HG03103 (cell line): ENCODE measurements around the gene SEPHS2.
A peak's percentile ranks its signal among the peaks of the same experiment; 100 is the strongest.

Experiments used
- ATAC-seq: cut with Tn5 transposase; IDR thresholded peaks from one replicate; pipeline ENCODE4 v1.9.1; 2021; ENCODE audit warnings: low read depth; ENCODE audit not compliant: unreplicated experiment

The SEPHS2 gene

GRCh38 chr16:30430428-30430970 lies 15.2 kb downstream of the SEPHS2 start:
- no peak for ATAC-seq

GRCh38 chr16:30429678-30430427 lies 15.8 kb downstream of the SEPHS2 start, which contains the start of gene DCTPP1:
TSS of gene DCTPP1 (minus strand) at chr16:30430030. CDS start at chr16:30429980, 50 bp downstream.
- peak; percentile 97 for ATAC-seq

GRCh38 chr16:30429418-30429677 lies 16.3 kb downstream of the SEPHS2 start:
- ATAC-seq, result no peak

GRCh38 chr16:30428055-30428454 lies 17.6 kb downstream of the SEPHS2 start:
- ATAC-seq, result no peak

GRCh38 chr16:30421010-30421409 lies 24.7 kb downstream of the SEPHS2 start:
- no peak for ATAC-seq

GRCh38 chr16:30418350-30419181 lies 27.1 kb downstream of the SEPHS2 start:
- ATAC-seq, result no peak

GRCh38 chr16:30417529-30418349 lies 27.9 kb downstream of the SEPHS2 start:
- peak; percentile 78 for ATAC-seq

GRCh38 chr16:30416624-30417528 lies 28.8 kb downstream of the SEPHS2 start:
- ATAC-seq, result no peak

- ATAC-seq, result no peak
These were observed 29.5 kb downstream of the SEPHS2 start for GRCh38 chr16:30416047-30416603.

GRCh38 chr16:30414159-30414558 lies 31.5 kb downstream of the SEPHS2 start:
- no peak for ATAC-seq

- no peak for ATAC-seq
These were observed 32.4 kb downstream of the SEPHS2 start for GRCh38 chr16:30413112-30413806.

- ATAC-seq, result no peak
These were observed 36.3 kb downstream of the SEPHS2 start for GRCh38 chr16:30409125-30410060.

- no peak for ATAC-seq
These were observed 37.7 kb downstream of the SEPHS2 start for GRCh38 chr16:30407804-30408534.

- ATAC-seq, result peak; percentile 62
These were observed 38.4 kb downstream of the SEPHS2 start, which contains the start of gene ZNF771 for GRCh38 chr16:30407102-30407803. TSS of gene ZNF771 (plus strand) at chr16:30407606. CDS start at chr16:30408054, 448 bp downstream.

- ATAC-seq, result no peak
These were observed 38.9 kb downstream of the SEPHS2 start for GRCh38 chr16:30406795-30407101.

- no peak for ATAC-seq
These were observed 43.8 kb downstream of the SEPHS2 start for GRCh38 chr16:30401768-30402425.
